ENCODE results near the gene SBSN.

- no peak for TF ChIP-seq EZH2 (IDR thresholded peaks at IDR 0.05; ENCODE audit: borderline replicate concordance)
- TF ChIP-seq, protein P1, sequence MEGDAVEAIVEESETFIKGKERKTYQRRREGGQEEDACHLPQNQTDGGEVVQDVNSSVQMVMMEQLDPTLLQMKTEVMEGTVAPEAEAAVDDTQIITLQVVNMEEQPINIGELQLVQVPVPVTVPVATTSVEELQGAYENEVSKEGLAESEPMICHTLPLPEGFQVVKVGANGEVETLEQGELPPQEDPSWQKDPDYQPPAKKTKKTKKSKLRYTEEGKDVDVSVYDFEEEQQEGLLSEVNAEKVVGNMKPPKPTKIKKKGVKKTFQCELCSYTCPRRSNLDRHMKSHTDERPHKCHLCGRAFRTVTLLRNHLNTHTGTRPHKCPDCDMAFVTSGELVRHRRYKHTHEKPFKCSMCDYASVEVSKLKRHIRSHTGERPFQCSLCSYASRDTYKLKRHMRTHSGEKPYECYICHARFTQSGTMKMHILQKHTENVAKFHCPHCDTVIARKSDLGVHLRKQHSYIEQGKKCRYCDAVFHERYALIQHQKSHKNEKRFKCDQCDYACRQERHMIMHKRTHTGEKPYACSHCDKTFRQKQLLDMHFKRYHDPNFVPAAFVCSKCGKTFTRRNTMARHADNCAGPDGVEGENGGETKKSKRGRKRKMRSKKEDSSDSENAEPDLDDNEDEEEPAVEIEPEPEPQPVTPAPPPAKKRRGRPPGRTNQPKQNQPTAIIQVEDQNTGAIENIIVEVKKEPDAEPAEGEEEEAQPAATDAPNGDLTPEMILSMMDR (IDR thresholded peaks at IDR 0.05; ENCODE audit: poor library complexity): no peak
Observed at GRCh38 chr19:35560677-35561076, 32.6 kb upstream of the SBSN start.

All from hepatocyte (in vitro differentiated cells).